Midbrain (tissue), 1 donor: ENCODE results near the gene C4orf54.

Experiments
- DNase-seq: peaks from one replicate; lab custom pipeline; 2025; lab: John Stamatoyannopoulos, UW

The C4orf54 gene

DNA sequence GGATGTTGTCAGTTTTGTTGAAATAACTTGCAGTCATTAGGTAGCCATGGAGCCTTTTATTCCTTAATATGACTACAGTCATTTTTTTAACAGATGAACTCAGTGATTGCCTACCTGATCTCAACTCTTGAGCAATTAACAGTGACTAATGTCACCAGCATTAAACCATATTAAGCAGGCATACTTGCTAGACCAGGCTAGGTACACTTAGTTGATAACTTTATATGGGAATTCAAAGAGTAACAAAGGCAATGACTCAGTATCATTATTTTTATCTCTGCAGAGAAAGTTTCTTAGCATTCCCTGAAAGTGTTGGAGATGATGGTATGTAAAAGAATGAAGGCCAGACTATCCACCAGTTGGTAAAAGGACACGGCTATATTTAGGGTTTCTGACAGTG, at the start of gene C4orf54:
TSS of gene C4orf54 (minus strand) at position 31 of the 400 bp plus-strand sequence. CDS start 3,180 bp downstream, outside the sequence.
- no peak for DNase-seq

DNA sequence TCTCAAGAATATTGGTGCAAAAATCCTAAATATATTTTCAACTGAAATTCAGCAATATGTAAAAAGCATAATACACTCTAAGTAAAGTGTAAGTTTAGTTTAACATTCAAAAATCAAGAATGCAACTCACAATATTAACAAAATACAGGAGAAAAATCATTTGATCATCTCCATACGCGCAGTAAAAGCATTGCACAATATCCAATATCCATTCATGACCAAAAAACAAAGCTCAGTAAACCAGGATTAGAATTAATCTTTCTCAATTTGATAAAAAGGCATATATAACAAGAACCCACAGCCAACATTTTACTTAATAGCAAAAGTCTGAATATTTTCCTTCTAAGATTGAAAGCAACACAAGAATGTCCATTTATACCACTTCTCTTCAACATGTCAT, 48.3 kb upstream of the C4orf54 start:
- DNase-seq, result no peak

DNA sequence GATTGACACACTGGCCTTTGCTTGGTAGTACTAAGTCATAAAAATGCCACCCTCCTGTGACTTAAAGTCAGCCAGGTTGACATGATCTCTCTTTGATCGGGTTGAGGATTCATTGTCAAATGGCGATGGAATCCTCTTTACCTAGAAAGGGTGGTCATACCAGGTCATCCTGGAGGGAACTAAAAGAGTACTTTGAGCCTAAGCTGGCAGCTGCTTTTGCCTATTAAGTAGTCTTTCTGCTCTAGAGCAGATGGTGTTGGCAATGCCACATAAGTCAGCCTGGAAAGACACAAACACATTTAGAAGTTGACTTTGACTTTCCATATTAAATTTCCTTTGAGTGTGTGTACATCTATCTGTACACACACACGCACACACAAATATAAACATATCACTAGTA, 39.2 kb upstream of the C4orf54 start:
- DNase-seq, result no peak

DNA sequence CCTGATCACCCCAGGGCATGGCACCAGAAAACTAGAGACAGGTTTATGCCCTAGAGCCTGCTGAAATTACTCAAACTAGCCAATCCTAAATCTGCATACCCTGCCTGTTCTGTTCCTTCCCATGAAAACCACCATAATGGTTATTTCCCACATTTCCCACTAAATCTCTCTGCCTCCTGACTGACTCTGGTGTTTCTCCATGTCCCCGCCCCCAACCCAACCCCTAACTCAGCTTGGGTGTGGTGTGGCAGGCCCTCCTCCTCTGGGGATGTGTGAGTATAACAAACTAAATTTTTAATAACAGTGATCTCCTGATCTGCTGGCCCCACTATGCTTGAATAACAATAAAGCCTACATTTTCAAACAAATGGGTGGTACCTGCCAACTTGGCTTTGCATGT, 35.5 kb upstream of the C4orf54 start:
- no peak for DNase-seq

DNA sequence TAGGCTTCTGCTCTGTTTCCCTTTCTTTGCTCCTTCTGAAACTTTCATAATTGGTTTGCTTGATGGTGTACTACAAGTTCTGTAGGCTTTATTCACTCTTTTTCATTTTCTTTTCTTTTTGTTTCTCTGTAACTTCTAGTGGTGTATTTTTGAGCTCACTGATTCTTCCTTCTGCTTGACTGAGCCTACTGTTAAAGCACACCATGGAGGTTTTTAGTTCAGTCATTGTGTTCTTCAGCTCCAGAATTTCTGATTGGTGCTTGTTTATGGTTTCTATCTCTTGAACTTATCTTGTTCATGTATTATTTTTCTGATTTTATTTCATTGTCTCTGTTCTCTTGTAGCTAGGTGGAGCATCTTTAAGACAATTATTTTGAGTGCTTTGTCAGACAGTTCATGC, 33.4 kb upstream of the C4orf54 start:
- DNase-seq, result no peak

DNA sequence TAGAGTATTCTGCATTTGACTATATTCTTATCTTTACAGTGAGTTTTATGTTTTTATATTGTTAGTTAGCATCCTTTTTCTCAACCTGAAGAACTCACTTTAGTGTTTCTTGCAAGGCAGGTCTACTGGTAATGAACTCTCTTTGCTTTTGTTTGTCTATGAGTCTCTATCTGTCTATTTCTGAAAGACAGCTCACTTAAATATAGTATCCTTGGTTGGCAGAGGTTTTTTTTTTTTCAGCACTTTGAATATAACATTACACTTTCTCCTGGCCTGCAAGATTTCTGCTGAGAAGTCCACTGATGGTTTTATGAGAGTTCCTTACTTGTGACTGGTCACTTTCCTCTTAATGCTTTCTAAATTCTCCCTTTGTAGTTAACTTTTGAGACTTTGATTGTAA, 32.8 kb upstream of the C4orf54 start:
- no peak for DNase-seq

DNA sequence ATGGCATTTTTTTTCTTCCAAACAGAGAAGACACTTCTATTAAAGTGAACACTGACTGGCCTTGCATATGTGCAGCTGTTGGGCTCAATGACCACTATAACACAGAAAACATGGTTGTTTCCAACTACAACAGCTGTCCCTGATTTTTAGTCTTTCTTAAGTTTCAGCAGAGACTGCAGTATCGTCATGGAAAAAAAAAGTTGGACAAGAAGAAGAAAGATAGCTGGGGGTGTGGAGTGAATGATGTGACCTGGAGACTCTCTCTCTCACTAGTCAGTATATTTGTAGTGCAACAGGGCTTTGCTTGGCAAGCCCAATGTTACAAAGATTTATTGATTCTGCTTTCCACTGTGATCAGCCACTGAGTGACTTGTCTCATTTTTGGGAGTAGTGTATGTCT, 29.5 kb upstream of the C4orf54 start:
- no peak for DNase-seq

DNA sequence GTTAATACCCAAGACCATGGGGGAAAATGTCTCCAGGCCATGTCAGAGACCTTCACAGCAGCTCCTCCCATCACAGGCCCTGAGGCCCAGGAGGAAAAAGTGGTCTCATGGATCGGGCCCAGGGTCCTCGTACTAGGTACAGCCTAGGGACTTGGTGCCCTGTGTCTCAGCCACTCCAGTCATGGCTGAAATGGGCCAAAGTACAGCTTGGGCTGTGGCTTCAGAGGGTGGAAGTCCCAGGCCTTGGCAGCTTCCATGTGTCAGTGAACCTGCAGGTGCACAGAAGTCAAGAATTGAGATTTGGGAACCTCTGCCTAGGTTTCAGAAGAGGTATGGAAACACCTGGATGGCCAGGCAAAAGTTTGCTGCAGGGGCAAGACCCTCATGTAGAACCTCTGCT, 27.6 kb upstream of the C4orf54 start:
- no peak for DNase-seq

DNA sequence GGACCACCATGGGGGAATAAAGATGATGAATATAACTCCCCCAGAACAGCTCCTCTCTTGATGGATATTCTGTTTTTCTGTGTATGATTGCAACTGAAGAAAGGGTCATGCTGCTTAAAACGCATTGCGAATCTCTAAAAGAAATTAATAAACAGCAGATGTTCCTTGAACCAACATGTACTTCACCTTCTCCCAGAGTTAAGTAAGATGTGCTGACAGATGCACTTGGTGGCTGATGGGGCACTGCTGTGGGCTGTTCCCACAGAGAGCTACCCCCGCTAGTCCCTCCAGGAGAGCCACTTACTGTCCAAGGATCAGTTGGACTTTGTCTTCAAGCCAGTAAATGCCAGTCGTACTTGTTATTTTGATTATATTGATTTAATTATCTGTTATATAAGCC, 26.3 kb upstream of the C4orf54 start:
- no peak for DNase-seq

DNA sequence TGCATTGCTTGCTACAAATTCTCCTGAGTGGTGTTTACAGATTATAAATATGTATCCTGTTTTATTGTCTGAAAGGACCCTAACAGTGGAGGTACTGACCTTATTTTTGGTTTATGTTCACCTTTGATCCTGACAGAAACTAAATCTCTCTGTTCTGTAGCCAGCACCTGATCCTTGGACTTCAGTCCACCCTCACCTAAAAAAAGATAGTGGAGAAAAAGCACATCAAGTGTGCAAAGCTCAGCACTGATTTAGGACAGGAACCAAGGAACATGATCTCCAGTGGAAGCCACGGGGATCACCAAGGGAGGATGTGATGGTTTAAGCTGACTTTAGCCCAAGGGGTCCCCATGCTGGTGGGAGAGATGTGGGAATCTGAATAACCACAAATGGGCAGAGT, 22.3 kb upstream of the C4orf54 start:
- no peak for DNase-seq

DNA sequence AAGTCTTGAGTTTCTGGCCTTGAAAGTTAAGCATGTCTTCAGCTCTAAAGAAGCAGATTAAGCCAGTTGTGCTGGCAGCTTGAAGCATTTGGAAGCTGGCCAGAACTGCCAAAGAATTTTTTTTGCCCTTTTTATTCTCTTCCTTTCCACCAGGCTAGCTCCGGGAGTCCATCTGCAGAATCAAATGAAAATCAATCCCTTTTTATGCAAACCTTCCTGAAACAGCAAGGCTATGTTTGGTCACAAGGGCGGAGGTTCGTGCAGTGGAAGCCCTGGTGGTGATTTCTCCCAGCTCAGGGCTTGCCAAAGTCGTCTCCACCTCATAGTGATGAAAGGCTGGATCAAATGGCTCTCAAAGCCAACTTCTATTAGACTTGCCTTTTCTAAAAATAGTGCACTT, 21.6 kb upstream of the C4orf54 start:
- peak; percentile 25 for DNase-seq

DNA sequence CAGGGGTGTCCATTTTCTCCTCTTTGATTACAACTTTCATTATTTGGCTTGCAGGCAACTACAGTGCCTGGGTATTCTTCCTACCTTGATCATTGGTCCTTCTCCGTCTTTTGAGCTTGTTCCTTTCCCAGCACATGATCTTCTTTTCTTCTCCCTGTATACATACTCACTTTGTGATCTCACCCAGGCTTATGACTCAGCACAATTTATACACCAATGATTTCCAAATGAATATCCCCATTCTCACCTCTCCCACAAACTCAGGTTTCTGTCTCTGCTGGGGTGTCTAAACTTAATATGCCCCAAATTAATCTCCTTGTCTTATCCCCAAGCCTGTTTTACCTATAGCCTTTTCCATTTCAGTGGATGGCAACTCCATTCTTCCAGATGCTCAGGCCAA, 19.5 kb upstream of the C4orf54 start:
- no peak for DNase-seq

DNA sequence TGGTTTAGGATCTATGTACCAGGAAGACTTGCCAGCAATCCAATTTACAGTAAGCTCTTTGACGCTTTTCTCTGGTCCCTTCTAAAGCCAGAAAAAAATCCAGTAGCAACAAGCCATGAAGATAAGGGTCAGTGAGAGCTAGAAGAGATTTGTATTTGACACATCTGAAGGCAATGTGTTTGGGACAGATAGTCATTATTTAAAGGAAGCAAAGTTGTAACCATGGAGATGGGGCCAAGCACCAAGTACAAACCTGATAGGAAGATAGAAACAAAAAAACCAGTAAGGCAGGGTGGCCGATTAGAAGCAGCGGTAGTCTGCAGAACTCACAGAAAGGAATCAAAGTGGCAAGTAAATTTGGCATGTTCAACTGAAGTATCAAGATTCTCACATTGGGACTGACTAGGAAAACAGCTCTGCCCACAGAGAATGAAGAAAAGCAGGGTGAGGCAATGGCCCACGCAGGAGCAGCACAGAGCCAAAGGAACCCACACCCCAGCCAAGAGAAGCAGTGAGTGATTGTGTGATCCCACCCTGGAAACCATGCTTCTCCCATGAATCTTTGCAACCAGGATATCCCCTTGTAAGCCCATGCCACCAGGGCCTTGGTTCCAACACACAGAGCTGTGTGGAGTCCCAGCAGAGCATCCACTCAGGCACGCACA, 12.9 kb upstream of the C4orf54 start:
- DNase-seq, result no peak

DNA sequence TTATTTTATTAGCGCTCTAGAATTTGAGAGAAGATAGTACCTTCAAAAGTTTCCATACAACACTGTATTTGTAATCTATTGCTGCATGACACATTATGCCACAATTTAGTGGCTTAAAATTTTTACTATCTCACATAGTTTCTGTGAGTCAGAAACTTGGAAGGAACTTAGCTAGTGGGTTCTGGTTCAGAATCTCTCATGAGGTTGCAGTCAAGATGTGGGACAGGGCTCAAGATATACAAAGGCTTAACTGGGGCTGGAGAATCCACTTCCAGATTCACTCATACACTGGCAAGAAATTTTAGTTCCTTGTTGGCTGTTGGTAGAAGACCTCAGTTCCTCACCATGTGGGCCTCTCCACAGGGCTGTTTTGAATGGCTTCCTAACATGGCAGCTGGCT, 11.5 kb upstream of the C4orf54 start:
- no peak for DNase-seq

DNA sequence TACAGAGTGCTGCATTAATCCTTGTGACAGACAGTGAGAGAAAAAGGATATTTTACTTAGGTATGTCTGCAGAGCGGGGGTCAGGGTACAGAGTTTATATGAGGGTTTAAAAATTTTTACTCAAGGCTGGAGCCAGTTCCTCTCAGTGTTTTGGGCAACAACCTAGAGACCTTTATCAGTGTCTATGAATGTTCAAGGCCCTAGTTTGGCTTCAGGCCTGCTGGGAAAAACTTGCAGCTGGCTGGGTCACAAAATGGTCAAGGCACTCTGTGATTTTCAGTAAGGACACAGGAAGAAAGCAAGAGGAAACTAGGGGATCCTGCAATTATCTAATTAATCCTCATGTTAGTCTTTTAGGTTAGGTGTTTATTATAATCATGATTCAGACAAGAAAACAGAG, 10.8 kb upstream of the C4orf54 start:
- no peak for DNase-seq

DNA sequence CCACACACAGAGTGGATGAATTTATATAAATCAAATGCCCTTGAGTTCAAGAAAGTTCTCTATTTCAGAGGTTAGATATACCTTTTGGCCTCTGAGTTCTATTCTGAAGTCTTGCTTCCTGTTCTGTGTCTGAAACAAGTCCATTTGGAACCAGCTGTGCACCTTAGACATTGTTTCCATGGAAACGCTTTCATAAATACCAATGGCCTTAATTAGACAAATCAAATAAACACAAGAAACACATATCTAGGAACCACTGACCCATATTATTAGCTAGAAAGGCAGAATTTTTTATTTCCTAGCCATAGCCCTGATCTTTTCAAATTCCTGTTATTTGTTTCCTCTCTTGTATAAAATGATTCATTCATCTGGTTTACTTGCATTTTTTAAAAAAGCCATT, 8.4 kb upstream of the C4orf54 start:
- DNase-seq, result no peak

DNA sequence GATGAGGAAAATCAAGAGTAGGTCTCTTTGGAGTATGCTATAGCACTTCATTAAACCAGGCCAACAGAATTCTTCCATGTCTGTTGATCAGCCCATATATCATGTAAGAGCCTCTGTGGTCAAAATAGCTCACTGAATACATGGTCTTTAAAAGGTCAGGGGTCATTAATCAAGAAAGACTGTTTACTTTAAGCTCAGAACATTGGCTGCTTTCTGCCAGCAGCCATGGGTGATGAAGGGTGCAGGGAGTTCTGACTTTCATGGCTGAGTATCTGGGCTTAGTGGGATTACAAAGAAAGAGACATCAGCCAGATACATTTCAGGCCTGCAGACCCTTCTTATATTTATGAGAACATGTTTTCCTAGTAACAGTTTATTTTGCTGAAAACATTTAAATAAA, 7.1 kb upstream of the C4orf54 start:
- no peak for DNase-seq

DNA sequence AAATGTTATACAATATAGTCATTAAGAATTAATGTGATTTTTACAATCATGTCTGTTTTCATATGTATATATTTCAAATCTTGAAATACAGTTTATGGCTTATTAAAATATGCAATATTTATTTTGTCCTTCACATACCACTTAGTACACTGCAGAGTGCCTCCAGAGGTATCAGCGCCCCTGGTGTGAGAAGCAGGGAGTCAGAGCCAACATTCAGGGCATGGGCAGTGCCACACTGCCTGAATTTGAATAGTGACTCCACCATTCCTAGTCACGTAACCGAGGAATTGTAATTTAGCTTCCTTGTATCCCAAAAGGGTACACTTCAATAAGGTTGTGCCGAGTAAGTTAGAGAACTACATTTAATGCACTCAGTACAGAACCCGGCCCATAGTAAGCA, 4.3 kb upstream of the C4orf54 start:
- no peak for DNase-seq

DNA sequence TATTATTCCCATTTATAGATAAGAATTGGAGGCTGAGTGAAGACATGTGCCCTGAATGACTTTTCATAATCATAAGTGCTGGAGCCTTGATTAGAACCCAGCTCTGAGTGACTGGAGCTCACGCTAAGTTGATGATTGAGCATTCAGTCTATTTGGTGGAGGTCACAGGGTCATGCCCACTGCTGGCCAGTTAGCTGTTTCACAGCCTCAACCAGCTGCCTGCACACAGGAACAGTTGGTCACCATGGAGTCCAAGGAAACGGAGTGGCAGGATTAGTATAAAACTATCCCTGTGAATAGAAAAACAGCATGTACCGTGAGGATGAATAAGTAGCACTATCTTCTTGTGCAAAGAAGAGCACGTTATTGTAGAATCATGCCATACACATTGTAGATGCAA, 1.0 kb upstream of the C4orf54 start:
- DNase-seq, result no peak

DNA sequence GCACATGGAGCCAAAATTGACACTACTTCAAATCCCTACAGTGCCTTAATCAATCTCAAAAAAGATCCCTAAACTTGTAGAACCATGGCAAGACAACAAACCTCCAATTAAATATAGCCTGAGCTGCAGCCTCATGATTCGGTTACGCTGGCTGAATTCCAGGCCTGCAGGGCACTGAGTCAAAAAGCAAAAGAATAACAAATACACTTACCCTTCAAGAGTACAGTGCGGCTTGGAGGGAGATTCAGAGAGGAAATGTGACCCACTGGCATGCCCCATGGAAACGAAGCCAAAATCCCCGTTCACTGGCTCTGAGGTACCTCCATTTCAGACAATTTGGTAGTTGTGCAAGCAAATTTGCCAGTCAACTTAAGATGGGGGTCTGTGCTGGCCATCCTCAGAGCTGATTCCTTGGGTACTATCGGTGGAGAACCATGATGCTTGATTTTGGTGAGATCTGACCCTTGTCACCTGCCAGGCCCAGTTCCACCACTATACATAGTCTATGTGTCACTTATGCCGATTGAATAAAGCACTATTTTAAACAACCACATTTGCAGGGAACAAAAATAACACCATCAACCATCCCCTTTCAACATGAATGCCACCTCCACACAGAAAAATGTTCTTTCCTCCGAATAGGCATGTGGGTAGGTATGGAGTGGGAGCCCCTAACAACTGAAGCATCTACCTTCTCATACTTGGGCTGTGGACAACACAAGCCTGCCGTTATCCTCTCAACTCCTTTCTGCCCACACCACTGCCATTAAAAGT, 2.1 kb downstream of the C4orf54 start:
- DNase-seq, result no peak

DNA sequence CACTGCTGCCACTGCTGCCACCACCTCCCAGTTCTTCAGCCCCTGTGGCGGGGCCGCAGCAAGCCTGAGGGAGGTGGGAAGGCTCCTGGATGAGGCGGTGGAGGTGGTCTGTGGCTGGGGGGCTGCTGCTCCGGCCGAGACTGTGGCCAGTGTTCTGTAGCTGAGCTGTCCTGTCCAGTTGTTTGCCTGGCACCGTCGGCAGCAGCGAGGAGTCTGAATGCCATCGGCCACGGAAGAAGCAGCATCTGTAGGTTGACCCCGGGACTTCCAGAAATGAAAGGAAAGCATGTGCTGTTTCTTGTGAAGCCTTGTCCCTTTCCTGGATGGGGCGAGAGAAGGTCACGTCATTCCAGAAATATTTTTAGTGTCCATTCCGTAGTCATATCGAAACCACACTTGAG, 3.3 kb downstream of the C4orf54 start:
- no peak for DNase-seq

DNA sequence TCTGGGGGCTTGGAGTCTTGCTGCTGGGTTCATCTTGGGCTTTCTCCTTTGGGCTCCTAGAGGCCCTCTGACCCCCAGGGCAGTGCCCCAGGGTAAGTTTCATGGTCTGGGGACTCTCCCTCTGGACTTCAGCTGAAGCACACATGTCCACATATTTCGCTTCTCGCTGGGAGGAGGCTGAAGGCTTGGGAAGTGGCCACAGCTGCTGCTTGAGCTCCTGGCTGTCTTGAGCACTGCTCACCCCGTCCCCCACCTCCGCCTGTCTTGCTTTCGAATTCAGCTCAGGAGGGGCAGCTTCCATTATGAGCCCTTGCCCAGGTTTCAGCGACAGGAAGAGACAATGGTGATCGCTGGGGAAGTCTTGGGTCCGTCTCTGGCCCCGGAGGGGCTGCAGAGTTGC, 3.7 kb downstream of the C4orf54 start:
- no peak for DNase-seq

DNA sequence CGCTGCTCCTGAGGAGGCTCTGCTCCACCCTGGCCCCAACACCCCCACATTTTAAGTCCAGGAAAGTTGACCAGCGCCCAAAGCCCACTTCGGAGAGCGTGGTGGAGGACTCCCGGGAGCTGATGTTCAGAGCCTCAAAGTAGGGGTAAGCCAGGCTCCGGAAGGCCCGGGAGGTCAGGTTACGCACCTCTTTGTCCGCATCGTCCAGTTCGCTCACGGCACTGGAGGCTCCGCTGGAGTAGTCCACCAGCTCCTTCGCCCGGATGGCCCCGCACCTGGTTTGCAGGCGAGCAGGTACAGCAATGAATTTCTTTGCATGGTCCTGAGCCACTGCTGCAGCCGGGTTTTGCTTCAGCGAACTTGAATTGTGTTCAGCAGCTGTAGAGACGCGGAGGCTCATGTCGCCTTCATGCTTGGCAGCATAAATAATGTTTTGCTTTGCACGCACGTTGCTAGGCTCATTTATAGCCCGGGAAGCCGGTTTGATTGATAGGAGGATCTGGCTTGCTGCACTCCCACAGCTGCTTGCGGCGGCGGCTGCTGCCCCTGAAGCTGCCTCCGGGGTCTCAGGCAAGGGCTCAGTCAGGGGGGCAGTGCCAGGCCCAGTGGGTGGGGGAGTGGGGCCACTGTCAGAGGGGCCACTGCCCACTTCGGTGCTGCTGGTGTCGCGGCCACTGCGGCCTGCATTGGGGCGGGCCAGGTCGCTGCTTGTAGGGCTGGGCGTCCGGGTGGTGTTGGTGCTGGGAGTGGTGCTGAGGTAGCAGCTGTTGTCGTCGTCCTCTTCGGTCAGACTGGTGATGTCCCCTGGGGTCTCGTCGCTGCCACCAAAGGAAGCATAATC, 4.8 kb downstream of the C4orf54 start:
- DNase-seq, result no peak
